BLaER1 (cell line): ENCODE results near the gene NXPE4.

Experiments
- H3K27ac ChIP-seq: shearing (Covaris generic); formaldehyde crosslinking; 2 replicates; pipeline ENCODE4 v1.8.1; 2022
- H3K27me3 ChIP-seq: shearing (Covaris generic); formaldehyde crosslinking; 2 replicates; pipeline ENCODE4 v1.8.1; 2022
- H3K36me3 ChIP-seq: shearing (Covaris generic); formaldehyde crosslinking; 2 replicates; pipeline ENCODE4 v1.8.1; 2022
- H3K4me1 ChIP-seq: shearing (Covaris generic); formaldehyde crosslinking; 2 replicates; pipeline ENCODE4 v1.8.1; 2022
- H3K4me2 ChIP-seq: shearing (Covaris generic); formaldehyde crosslinking; 2 replicates; pipeline ENCODE4 v1.8.1; 2022
- H3K4me3 ChIP-seq: shearing (Covaris generic); formaldehyde crosslinking; 2 replicates; pipeline ENCODE4 v1.8.1; 2022
- H3K9ac ChIP-seq: shearing (Covaris generic); formaldehyde crosslinking; 2 replicates; pipeline ENCODE4 v1.8.1; 2022
- H3K9me3 ChIP-seq: shearing (Covaris generic); formaldehyde crosslinking; 2 replicates; pipeline ENCODE4 v1.8.1; 2022
- H4K20me1 ChIP-seq: shearing (Covaris generic); formaldehyde crosslinking; 2 replicates; pipeline ENCODE4 v1.8.1; 2022
- Cebpa-rat ChIP-seq: shearing (Covaris generic); IDR thresholded peaks from 2 replicates; pipeline ENCODE4 v1.8.1; 2022

NXPE4 gene

GRCh38 chr11:114562166-114562916 lies 33.2 kb downstream of the NXPE4 start:
- TF ChIP-seq Cebpa-rat, result no peak
- H3K4me2 ChIP-seq, result no peak overlapping the region
- H3K9ac ChIP-seq, result no peak overlapping the region

GRCh38 chr11:114559425-114560310 lies 35.9 kb downstream of the NXPE4 start, which contains the start of gene NXPE1:
Gene NXPE1, minus strand, starts transcription at chr11:114559881. Its CDS starts 8,680 bp downstream, at chr11:114551201.
- Histone ChIP-seq H3K4me1 (no peaks in the 10 kb centered on the region), H3K9ac (no peak within 1 kb of the TSS), H3K27ac (no peak within 1 kb of the TSS), H3K4me2 (no peak within 1 kb of the TSS), H3K4me3 (no peak within 1 kb of the TSS), H3K9me3 (no peaks in the 10 kb centered on the region), H4K20me1 (no peaks in the 10 kb centered on the region), H3K27me3 (no peaks in the 10 kb centered on the region), H3K36me3 (no peaks in the 10 kb centered on the region)
- no peak for TF ChIP-seq Cebpa-rat

More at GRCh38 chr11:114562166-114562916, 33.2 kb downstream of the NXPE4 start:
- H3K36me3 ChIP-seq, result no peaks in the 10 kb centered on the region
- no peaks in the 10 kb centered on the region for H4K20me1 ChIP-seq
- H3K27me3 ChIP-seq, result no peaks in the 10 kb centered on the region
- H3K4me1 ChIP-seq, result no peaks in the 10 kb centered on the region
- H3K9me3 ChIP-seq, result no peaks in the 10 kb centered on the region
- H3K4me3 ChIP-seq, result no peak overlapping the region
- H3K27ac ChIP-seq, result no peak overlapping the region

- Histone ChIP-seq H3K4me1 (no peaks in the 10 kb centered on the region), H3K27ac (no peak overlapping the region), H3K4me3 (no peak overlapping the region), H3K27me3 (no peaks in the 10 kb centered on the region), H3K4me2 (no peak overlapping the region), H3K36me3 (no peaks in the 10 kb centered on the region), H4K20me1 (no peaks in the 10 kb centered on the region), H3K9me3 (no peaks in the 10 kb centered on the region), H3K9ac (no peak overlapping the region)
- TF ChIP-seq Cebpa-rat, result no peak
Measured at GRCh38 chr11:114556135-114556534, 39.5 kb downstream of the NXPE4 start.

DNA sequence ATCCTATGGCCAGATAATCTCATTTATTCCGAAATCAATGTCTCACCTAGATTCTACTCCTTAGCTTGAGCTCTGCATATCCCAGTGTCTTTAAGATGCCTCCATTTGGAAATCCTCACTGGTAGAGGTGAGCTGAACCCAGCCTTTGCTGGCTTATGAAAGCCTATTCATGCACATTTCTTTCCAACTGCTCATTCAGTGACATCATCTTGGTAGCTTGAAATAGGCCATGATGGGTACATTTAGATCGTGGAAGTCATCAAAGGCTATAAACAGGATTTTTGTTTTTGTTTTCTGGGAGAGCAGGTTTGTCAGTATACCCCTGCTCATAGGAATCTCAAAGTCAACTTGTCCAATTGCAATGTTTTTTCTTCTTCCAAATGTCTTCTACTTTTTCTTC lies 41.9 kb downstream of the NXPE4 start:
- no peak overlapping the region for H3K4me3 ChIP-seq
- no peaks in the 10 kb centered on the region for H3K36me3 ChIP-seq
- no peaks in the 10 kb centered on the region for H4K20me1 ChIP-seq
- no peaks in the 10 kb centered on the region for H3K4me1 ChIP-seq
- H3K4me2 ChIP-seq, result no peak overlapping the region
- H3K9ac ChIP-seq, result no peak overlapping the region
- H3K27ac ChIP-seq, result no peak overlapping the region
- no peaks in the 10 kb centered on the region for H3K27me3 ChIP-seq
- TF ChIP-seq Cebpa-rat, result no peak
- H3K9me3 ChIP-seq, result no peaks in the 10 kb centered on the region

- H3K27ac ChIP-seq, result no peak overlapping the region
- H3K9ac ChIP-seq, result no peak overlapping the region
- H3K4me1 ChIP-seq, result no peaks in the 10 kb centered on the region
- no peak overlapping the region for H3K4me3 ChIP-seq
- no peak for TF ChIP-seq Cebpa-rat
- H3K36me3 ChIP-seq, result no peaks in the 10 kb centered on the region
- H3K9me3 ChIP-seq, result no peaks in the 10 kb centered on the region
- H3K27me3 ChIP-seq, result no peaks in the 10 kb centered on the region
- H4K20me1 ChIP-seq, result no peaks in the 10 kb centered on the region
- no peak overlapping the region for H3K4me2 ChIP-seq
Measured at GRCh38 chr11:114551060-114551459, 44.5 kb downstream of the NXPE4 start.

DNA sequence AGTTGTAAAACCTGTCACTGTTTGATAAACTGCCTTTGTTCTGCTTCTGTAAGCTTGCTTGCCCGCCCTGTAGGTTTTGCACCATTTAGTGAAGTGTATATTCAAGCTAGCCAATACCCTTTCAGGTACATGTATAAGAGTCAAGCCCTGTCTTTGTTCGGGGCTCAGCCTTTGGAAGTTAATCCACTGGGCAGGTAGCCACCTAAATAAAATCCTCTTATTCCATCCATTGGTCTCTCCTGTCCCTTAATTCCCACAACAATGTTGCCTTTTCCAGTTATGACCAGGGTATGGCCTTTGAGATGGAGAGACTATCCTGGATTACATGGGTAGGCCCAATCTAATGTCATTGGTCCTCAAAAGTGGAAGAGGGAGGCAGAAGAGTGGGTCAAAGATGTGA lies 69.9 kb downstream of the NXPE4 start:
- no peak overlapping the region for H3K27ac ChIP-seq
- H3K4me2 ChIP-seq, result no peak overlapping the region
- no peaks in the 10 kb centered on the region for H3K27me3 ChIP-seq
- no peak for TF ChIP-seq Cebpa-rat
- H3K9me3 ChIP-seq, result peaks cover 15% of the 10 kb centered on the region
- H3K4me1 ChIP-seq, result no peaks in the 10 kb centered on the region
- no peaks in the 10 kb centered on the region for H3K36me3 ChIP-seq
- H3K4me3 ChIP-seq, result no peak overlapping the region
- no peak overlapping the region for H3K9ac ChIP-seq
- H4K20me1 ChIP-seq, result no peaks in the 10 kb centered on the region

DNA sequence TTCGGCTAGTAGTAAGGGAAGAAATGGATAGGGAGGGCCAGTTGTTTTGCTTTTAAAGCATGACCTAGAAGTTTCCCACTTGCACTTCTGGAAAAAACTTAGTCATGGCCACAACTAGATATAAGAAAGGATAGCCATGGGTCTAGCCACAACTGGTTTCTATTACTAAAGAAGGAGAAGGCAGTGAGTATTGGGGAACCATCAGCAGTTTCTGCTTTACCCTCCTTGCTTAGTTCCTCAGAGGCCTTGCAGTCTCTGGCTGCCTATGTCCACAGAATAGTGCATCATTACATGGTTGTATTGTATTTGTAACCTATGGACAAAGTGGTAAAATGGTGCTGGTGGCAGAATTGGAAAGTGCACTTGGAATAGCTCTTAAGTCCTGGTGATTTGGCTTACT lies 71.5 kb downstream of the NXPE4 start:
- no peak overlapping the region for H3K27ac ChIP-seq
- no peak overlapping the region for H3K4me2 ChIP-seq
- TF ChIP-seq Cebpa-rat, result no peak
- no peaks in the 10 kb centered on the region for H3K36me3 ChIP-seq
- H3K4me1 ChIP-seq, result no peaks in the 10 kb centered on the region
- no peak overlapping the region for H3K4me3 ChIP-seq
- no peaks in the 10 kb centered on the region for H4K20me1 ChIP-seq
- no peak overlapping the region for H3K9ac ChIP-seq
- no peaks in the 10 kb centered on the region for H3K27me3 ChIP-seq
- peaks cover 15% of the 10 kb centered on the region for H3K9me3 ChIP-seq

DNA sequence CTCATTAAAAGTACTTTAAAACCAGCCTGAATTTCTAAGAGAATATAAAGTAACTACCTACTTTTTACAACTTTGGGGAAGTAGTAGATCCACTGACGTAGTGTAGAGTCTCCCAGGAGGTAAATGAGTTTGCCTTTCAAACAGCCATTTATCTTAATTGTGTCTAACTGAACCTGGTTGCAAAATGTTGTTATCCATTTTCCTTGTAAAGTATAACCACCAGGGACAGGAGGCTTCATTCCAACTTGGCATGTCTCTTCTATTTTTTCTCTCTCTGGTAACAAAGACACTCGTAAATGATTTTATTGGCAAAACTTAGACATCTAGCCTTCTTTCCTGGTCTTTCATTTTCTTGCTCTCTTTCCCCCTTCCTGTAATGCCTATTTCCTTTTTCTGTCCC lies 72.8 kb downstream of the NXPE4 start:
- no peak overlapping the region for H3K27ac ChIP-seq
- no peaks in the 10 kb centered on the region for H4K20me1 ChIP-seq
- no peaks in the 10 kb centered on the region for H3K27me3 ChIP-seq
- H3K9me3 ChIP-seq, result peaks cover 15% of the 10 kb centered on the region
- H3K36me3 ChIP-seq, result no peaks in the 10 kb centered on the region
- no peak overlapping the region for H3K4me3 ChIP-seq
- no peaks in the 10 kb centered on the region for H3K4me1 ChIP-seq
- H3K4me2 ChIP-seq, result no peak overlapping the region
- TF ChIP-seq Cebpa-rat, result no peak
- H3K9ac ChIP-seq, result no peak overlapping the region
